Stimulated activated CD8-positive, alpha-beta memory T cell treated with anti-CD3 and anti-CD28 coated beads, Interleukin-7, amount 100 ng/mL, for 1 hour (primary cell): ENCODE data around the gene CGN.

Experiments
- DNase-seq, 2 donors: peaks; one replicate each; pipeline ENCODE4 v3.0.0-alpha.2; 2020; ENCODE audit warnings: low read depth in 2 of 2

CGN gene

DNA sequence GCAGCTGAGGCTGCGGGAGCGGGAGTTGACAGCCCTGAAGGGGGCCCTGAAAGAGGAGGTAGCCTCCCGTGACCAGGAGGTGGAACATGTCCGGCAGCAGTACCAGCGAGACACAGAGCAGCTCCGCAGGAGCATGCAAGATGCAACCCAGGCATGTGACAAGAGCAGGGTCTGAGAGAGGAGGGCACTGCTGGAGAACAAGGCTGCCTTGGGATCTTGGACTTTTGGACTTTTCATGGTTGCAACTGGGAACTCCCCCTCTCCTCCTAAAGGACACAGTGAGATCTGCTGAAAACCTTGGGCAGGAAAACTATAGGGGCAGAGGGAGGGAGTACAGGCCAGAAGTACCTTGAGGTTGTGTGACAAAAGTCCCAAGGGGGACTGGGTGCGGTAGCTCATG is 13.5 kb downstream of the CGN start:
- no peak for DNase-seq

DNA sequence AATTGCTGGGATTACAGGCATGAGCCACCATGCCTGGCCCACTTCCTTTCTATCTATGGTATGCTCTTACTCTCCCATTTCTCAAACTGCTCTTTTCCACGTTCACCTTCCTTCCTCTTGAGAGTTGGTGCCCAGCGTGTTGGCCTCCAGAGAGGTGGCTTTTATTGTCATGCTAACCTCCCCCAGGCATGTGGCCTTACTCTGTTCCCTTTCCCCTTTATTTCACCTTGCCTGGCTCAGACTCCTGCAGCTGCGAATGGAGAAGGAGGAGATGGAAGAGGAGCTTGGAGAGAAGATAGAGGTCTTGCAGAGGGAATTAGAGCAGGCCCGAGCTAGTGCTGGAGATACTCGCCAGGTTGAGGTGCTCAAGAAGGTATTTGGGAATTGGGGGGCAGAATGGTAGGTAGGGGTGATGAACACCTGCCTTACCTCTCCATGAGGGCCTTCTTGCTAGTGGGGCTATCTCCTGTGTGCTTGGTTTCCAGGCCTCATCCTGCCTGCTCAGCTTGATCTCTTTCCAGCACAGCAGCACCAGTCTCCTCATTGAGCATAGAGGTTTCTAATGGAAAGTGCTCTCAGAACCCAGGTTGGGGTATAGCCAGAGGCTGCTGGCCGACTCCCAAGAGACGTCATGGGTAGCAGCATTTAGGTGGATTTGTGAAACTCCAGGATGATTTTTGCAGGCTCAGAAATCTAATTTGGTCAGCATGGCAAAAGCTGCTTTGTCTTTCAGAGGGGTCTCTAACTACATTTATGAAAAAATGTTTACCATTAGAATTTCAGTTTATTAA is 15.7 kb downstream of the CGN start:
- DNase-seq = no peak

DNA sequence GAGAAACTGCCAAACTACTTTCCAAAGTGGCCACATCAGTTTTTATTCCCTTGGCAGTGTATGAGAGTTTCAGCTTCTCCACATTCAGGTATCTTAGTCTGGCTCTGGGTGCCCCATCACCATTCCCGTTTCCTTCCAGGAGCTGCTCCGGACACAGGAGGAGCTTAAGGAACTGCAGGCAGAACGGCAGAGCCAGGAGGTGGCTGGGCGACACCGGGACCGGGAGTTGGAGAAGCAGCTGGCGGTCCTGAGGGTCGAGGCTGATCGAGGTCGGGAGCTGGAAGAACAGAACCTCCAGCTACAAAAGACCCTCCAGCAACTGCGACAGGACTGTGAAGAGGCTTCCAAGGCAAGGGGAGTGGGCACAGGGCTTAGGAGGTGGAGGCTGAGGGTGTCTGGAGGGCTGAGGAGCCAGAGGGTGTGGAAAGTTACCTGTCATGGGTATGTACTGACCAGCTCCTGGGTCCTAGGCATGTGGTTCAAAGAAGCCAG is 18.1 kb downstream of the CGN start:
- no peak for DNase-seq

DNA sequence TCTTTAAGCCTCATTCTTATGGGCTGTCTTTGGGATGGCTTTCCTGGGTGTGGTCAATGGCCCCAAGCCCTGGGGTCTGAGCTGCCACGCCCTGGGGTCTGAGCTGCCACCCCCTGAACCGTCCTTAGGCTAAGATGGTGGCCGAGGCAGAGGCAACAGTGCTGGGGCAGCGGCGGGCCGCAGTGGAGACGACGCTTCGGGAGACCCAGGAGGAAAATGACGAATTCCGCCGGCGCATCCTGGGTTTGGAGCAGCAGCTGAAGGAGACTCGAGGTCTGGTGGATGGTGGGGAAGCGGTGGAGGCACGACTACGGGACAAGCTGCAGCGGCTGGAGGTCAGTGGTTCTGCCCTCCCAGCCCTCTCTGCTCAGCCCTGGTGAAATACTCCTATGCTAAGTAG is 18.6 kb downstream of the CGN start:
- DNase-seq = no peak

DNA sequence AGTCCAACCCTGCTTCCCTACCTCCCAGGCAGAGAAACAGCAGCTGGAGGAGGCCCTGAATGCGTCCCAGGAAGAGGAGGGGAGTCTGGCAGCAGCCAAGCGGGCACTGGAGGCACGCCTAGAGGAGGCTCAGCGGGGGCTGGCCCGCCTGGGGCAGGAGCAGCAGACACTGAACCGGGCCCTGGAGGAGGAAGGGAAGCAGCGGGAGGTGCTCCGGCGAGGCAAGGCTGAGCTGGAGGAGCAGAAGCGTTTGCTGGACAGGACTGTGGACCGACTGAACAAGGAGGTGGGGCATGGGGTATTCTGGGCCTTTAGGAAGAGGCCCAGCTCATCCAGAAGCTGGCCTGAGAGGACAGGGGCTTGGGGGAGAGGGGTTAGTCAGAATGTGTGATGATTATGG is 19.3 kb downstream of the CGN start:
- no peak for DNase-seq

DNA sequence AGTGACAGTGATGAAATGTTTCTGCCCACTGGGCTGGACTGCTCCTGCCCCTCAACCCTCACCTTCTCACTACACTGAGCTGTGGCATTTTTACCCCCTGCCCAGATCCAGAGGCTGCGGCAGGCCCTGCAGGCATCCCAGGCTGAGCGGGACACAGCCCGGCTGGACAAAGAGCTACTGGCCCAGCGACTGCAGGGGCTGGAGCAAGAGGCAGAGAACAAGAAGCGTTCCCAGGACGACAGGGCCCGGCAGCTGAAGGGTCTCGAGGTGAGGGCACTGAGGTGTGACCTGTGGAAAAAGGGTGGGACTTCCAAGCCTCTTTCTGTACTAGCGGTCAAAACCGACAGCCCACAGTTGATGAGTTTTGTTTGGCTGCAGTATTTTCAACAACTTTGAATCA is 22.7 kb downstream of the CGN start:
- DNase-seq = no peak

DNA sequence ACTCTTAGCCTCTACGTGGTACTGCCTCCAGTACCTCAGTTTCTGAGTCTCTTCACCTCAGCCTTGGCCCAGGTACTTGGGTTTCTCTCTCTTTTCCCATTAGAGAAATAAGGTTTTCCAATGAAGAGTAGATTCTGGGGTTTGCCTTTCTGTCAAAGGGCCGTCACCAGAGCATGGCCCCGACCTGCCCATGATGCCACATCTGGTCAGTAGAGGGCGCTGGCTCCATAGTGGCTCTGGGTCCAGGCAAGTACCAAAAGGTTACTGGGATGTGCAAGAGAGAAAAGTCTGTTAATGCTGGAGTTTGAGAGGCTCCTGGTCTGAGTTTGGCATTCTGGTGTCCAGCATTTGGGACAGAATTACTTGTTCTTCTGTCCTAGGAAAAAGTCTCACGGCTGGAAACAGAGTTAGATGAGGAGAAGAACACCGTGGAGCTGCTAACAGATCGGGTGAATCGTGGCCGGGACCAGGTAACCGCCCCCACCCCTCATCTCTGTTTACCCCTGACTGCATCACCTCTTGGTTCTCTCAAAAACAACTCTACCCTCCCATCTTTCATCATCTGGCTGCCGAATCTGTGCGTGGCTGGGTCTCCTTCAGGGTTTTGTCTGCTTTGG is 23.6 kb downstream of the CGN start:
- peak; percentile 30 to 64 for DNase-seq

DNA sequence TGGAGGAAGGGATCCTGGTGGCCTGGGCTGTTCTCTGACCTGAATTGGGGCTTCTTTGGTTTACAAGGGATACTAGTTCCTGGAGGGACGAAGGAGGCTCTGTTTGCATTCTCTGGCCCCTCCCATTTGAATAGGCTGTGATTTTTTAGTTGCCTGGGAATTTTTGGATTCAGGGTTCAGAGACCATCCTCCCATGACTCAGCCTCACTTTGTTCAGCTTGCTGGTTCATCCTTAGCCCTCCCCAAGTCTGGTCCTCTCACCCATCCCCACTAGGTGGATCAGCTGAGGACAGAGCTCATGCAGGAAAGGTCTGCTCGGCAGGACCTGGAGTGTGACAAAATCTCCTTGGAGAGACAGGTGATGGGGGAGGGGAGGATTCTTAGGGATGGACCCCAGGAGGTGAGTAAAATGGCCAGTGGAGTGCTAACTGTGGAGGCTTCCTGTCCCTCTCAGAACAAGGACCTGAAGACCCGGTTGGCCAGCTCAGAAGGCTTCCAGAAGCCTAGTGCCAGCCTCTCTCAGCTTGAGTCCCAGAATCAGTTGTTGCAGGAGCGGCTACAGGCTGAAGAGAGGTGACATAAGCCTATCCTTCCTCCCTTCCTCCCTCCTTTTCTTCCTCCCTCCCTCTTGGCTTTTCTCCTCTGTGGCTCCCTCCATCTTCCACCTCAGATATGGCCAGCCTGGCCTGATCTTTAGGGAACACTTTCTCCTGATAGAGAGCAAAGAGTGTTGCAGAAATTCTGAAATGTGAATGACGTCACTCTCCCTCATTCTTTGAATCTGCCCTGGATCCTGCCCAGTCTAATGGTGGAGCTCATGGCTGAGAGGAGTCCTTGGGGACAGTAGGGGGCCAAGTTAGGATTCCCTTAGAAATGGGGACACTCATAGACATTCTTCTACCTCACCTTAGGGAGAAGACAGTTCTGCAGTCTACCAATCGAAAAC is 24.4 kb downstream of the CGN start:
- DNase-seq = no peak

DNA sequence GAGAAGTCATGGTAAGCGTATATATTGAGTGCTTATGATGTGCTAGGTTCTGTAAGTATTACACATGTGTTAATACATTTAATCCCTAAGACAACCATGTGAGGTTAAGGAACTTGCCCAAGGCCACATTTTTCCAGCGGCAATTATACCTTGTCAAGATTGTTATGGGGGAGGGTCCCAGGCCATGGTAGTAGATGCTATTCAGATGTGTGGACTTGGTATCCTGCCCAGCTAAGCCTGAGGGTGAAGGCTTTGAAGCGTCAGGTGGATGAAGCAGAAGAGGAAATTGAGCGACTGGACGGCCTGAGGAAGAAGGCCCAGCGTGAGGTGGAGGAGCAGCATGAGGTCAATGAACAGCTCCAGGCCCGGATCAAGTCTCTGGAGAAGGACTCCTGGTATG is 25.3 kb downstream of the CGN start:
- DNase-seq = no peak

DNA sequence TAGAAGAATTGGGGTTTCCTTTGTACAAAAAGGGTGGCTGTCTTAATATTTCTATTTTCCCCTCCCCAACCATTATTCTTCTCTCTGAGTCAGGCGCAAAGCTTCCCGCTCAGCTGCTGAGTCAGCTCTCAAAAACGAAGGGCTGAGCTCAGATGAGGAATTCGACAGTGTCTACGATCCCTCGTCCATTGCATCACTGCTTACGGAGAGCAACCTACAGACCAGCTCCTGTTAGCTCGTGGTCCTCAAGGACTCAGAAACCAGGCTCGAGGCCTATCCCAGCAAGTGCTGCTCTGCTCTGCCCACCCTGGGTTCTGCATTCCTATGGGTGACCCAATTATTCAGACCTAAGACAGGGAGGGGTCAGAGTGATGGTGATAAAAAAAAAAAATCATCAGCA is 25.9 kb downstream of the CGN start:
- no peak for DNase-seq

DNA sequence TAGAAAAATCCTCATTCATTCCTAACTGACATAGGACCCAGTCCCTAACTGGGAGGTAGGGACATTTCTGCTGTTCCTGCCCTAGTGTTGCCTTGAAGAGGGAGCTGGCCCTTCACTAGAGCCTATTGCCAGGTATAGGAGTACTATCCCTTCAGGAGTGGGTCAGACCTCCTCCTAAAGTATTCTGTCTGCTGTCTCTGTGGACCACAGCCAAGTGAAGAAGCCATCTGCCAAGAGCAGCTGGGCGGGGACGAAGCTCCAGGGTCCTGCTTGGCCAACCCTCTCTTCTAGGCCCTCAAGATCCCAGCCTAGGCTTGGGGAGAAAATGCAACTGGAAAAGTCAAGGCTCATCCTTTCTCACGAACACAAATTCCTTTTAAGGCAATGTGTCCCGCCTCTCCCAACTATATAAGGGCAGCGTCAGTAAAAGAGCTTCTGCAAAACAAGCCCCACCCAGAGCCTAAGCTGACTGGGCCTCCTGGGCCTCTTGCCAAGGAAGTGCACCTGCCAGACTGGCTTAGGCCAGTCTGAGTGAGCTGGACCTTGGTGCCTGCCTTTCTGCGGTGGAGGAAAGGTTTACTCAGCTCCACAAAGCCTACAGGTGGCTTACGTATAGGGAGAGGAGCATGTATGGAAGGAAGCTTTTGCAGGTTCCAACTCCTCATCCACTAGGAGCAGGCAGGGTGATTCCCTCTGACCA is 28.3 kb downstream of the CGN start:
- DNase-seq = no peak

DNA sequence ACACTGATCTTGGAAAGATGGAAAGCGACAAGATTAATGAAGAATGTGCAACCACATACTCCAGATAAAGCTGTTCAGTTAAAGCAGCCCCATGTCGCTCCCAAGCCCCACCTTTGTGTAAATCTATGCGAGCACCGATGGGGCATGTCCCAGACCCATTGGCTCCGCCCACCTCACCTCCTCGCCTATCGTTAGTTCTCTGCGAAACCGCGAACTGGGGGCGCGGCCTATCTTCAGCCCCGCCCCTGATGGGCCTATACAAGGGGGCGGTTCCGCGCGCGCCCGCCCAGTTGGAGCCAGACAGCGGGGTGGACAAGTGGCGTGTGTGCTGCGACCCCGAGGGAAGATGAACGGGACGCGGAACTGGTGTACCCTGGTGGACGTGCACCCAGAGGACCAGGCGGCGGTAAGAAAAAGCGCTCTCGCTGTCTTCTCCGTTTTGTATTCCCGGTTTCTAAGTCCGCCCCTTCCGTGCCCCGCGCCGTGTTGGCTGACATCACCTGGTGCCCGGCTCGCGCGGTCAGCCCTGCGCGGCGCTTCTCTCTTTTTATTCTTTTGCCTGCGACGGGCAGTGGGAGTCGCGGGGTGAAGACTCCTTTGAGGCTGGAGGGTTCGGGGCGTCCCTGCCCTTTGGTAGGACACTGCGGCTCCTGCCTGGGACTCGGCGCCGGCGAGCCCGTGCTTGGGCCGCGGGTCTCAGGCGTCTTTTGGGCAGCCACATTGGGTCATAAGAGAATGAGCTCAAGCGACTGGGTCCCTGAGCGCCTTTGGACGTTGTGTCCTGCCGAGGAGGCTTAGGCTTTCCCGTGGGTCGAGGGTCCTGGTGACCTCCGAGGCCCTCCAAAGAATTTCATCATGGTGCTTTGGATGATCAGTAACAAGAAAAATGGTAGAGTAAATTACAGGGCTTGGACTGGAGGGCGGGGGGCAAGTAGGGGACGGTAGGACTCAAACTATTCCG is 29.1 kb downstream of the CGN start, which contains the start of gene TUFT1:
TUFT1 (plus strand) TSS at position 289 of the 961 bp plus-strand sequence; CDS start at position 347, 58 bp downstream.
- peak; percentile 79 to 90 for DNase-seq

DNA sequence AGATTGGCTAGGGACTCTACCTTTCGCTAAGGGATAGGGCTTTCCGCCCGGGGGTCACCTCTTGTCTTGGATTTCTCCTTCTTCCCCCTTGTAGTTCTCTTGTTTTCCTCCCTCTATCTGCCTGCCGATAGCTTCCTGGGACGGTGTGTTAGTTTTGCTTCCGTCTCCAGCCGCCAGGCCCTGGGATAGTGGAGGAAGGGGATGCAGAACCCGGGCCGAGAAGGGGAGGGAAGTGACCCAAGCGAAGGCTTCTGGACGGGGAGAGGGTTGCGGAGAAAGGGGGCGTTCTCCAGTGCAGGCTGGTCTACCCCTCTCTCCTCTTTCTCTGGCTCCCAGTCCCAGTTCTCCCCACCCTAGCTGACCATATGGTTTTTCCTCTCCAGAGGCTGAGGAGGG is 29.8 kb downstream of the CGN start:
- DNase-seq = no peak

DNA sequence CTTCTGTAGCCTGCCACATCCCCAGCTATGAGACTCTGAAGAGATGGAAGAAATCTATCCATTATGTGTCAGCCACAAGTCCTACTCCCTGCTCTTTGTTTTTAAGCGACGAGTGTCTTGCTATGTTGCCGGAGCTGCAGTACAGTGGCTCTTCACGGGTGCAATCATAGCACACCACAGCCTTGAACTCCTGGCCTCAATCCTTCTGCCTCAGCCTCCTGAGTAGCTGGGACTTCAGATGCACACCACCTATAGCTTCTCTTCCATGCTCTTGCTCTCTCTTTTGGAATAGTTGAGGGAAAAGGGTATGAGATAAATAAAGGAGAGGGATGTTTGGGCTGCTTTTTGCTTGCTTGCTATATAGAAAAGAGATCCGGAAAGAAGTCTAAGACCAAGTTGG is 30.6 kb downstream of the CGN start:
- no peak for DNase-seq

DNA sequence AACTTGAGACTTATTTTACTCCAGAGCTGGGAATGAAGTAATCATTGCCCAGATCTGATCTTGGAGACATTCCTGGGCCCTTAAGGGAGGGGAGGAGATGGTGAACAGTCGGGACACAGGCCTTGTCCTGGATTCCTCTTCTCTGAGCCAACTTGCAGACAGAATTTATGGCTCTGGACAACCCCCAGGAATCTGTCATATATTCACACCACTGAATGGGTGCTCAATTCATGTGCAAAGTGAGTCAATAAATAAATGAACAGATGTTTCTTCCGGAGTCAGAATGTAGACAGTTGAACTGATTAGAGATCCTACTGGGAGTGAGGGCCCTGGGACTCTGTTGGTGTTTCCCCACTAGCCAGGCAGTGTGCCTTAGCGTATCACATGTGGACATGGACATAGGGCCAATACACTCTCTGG is 31.5 kb downstream of the CGN start:
- DNase-seq = no peak

DNA sequence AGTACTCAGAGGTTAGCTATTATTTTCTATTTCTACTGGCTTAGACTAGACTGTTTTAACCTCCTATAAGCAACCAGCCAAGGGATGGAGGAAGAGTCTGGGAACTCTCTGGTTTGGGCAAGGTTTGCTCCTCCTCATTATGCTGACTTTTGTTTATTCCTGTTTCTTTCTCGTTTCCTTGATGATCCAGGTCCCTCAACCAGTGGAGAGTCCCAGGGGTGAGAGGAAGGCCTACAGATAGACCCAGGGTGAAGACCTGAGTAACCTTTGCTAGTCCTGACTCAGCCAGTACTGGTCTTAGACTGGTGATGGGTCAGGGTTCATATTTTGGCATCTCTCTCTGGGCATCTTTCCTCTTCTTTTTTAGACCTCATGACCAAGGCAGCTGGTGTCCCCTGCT is 34.4 kb downstream of the CGN start:
- no peak for DNase-seq

DNA sequence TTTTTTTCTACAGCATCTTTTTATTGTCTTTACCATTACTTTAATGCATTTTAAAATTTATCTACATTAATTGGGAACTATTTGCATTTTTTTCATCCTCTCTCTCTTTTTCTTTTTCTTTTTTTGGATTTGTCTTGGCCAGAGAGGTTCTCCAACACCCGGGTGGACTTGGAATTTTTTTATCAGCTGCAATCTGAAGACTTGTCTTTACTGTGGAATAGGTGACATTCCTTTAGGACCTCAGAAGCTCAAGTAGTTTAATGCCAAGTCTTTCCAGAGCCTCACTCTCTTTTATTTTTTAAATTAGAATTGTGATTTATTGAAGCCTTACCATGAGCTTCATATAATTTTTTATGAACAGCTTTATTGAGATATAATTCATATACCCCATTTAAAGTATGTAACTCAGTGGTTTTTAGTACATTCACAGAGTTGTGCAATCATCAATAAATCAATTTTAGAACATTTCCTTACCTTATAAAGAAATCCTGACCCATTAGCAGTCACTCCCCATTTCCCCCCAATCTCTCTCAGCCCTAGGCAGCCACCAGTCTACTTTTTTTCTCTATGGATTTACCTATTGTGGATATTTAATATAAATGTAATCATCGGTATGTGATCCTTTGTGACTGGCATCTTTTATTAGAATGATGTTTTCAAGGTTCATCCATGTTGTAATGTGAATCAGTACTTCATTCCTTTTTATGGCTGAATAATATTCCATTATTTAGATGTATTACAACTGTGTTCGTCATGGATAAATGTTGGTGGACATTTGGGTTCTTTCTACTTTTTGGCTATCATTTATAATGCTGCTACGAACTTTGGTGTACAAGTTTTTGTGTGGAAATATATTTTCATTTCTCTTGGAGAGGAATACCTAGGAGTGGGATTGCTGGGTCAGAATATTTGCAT is 35.1 kb downstream of the CGN start:
- no peak for DNase-seq

DNA sequence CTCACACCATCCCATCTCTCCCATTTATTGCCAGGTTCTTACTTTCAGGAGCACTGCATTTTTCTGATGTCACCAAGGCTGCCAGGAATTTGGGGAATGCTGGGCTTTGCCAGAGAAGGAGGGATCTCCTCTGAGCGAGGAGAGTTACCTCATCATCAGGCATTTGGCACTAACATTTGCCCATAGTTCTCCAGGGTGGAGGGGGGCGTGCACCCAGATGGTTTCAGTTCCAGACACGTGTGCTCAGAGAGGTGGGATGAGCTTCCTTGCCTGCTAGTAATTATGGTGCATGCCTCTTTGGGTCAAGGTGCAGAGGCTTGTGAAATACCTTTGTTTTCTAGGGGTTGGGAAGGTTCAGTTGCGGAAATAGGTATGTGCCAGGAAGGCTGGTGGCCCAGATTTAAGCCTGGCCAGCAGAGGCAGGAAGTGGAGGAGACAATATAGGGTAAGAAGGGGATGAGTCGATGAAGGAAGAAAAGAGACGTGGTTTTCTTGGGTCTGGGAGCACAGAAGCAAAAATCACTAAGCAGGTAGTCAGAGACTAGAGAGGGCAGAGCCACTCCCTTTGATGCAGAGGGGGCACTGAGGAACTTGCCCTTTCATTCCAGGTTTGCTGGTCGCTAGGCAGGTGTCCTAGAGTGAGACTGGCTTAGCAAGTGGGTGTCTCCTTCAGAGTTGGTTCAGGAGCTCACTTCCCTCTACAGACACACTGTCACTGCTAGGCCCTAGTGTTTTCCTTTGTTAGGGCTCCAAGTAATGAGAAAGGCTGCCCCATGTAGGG is 36.1 kb downstream of the CGN start:
- DNase-seq = no peak

DNA sequence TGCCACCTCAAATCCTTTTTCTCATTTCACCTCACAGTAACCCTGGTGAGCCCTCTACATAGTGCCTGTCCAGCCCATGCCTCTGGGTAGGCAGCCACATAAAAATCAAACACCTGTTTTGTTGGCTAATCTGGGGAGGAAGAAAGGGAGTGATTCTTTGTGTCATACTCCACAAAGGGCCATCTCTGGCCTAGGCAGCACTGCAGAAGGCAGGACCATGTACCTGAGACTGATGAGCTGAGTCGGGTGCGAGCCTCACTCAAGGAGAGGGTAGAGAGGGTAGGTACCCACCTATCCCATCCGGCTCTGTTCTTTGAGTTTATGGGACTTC is 36.7 kb downstream of the CGN start:
- DNase-seq = no peak
